DOHH2 (cell line): ENCODE measurements around the gene RNLS.

Experiments
- EZH2phosphoT487 ChIP-seq: fragments of 200-600 bp; sonication (generic); IDR thresholded peaks from 2 replicates; pipeline ENCODE4 v1.6.1; 2017; ENCODE audit warnings: borderline replicate concordance, mild to moderate bottlenecking, antibody characterized with exemption, low read length, moderate library complexity, mixed read lengths
- TF ChIP-seq, protein P1 (sequence below): fragments of 200-600 bp; sonication (generic); IDR thresholded peaks from one replicate; pipeline ENCODE4 v1.5.1; 2014; ENCODE audit warnings: antibody characterized with exemption, mild to moderate bottlenecking, low read depth, low read length; ENCODE audit not compliant: poor library complexity, severe bottlenecking

DNA sequence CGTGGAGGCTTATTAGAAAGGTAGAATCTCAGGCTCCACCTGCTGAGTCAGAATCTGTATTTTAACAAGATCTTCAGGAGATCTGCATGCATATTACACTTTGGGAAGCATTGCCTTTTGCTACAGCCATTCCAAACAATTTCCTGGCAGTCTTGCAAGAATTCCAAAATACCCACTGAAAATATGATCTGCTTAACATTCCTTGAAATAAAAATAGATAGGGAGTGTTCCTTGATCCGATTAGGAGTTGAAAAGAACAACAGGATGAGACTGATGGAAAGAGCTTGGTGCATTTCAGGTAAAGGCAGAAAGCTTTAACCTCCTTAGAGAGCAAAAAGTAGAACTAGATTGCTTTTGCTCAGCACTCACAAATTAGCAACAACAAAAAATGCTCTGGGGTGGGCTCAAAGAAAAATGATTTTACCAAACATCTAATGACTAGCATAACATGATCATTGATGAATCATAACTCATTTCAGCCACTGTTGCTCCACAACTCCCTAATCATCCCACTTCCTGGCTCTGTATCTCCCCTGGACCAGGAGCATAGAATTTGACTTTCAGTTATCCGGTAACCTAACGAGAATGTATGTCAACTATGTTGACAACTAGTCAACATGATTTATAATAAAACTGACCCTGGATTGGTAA, 115.2 kb downstream of the RNLS start:
- TF ChIP-seq, protein P1, sequence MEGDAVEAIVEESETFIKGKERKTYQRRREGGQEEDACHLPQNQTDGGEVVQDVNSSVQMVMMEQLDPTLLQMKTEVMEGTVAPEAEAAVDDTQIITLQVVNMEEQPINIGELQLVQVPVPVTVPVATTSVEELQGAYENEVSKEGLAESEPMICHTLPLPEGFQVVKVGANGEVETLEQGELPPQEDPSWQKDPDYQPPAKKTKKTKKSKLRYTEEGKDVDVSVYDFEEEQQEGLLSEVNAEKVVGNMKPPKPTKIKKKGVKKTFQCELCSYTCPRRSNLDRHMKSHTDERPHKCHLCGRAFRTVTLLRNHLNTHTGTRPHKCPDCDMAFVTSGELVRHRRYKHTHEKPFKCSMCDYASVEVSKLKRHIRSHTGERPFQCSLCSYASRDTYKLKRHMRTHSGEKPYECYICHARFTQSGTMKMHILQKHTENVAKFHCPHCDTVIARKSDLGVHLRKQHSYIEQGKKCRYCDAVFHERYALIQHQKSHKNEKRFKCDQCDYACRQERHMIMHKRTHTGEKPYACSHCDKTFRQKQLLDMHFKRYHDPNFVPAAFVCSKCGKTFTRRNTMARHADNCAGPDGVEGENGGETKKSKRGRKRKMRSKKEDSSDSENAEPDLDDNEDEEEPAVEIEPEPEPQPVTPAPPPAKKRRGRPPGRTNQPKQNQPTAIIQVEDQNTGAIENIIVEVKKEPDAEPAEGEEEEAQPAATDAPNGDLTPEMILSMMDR, result no peak
- no peak for TF ChIP-seq EZH2phosphoT487
